Measurements from ENCODE around the gene REXO5.

Gene REXO5

GRCh38 chr16:20838240-20838639 lies 31.9 kb downstream of the REXO5 start:
- no peak overlapping the region for H3K27ac ChIP-seq
- TF ChIP-seq CTCF (conservative IDR thresholded peaks at IDR 0.05) = no peak

- TF ChIP-seq CTCF (conservative IDR thresholded peaks at IDR 0.05) = no peak
- H3K27ac ChIP-seq = no peak overlapping the region
These were observed 33.2 kb downstream of the REXO5 start for GRCh38 chr16:20839504-20839903.

GRCh38 chr16:20844054-20844453 lies 37.7 kb downstream of the REXO5 start:
- H3K27ac ChIP-seq = no peak overlapping the region
- TF ChIP-seq CTCF (conservative IDR thresholded peaks at IDR 0.05) = no peak

GRCh38 chr16:20844588-20844987 lies 38.3 kb downstream of the REXO5 start:
- no peak overlapping the region for H3K27ac ChIP-seq
- TF ChIP-seq CTCF (conservative IDR thresholded peaks at IDR 0.05) = no peak

- TF ChIP-seq CTCF (conservative IDR thresholded peaks at IDR 0.05) = no peak
These were observed 39.7 kb downstream of the REXO5 start for GRCh38 chr16:20846030-20846429.

GRCh38 chr16:20846551-20846950 lies 40.2 kb downstream of the REXO5 start:
- no peak overlapping the region for H3K27ac ChIP-seq
- no peak for TF ChIP-seq CTCF (conservative IDR thresholded peaks at IDR 0.05)

More at GRCh38 chr16:20846030-20846429, 39.7 kb downstream of the REXO5 start:
- H3K27ac ChIP-seq = no peak overlapping the region

- TF ChIP-seq CTCF (conservative IDR thresholded peaks at IDR 0.05) = no peak
- H3K27ac ChIP-seq = no peak overlapping the region
These were observed 41.2 kb downstream of the REXO5 start for GRCh38 chr16:20847550-20847949.
